Ovary (tissue), 3 donors: ENCODE measurements around the gene ZNF341.

ENCODE experiments used
- CTCF ChIP-seq, 3 donors: fragments of 450-650 bp in 2 of 3; fragments of 200-600 bp in 1 of 3; IDR thresholded peaks; one replicate each; pipeline versions ENCODE4 v1.5.1 to v1.8.0; 2016 to 2022; ENCODE audit warnings: antibody characterized with exemption in 3 of 3, mild to moderate bottlenecking in 1 of 3
- POLR2A ChIP-seq: fragments of 450-650 bp; IDR thresholded peaks from one replicate; pipeline ENCODE4 v1.6.1; 2017; ENCODE audit warnings: antibody characterized with exemption, mild to moderate bottlenecking, moderate library complexity
- donor health status: DM: no; HTN: no; CAD: no.

GRCh38 chr20:33789858-33790182 is 58.0 kb downstream of the ZNF341 start:
- TF ChIP-seq POLR2A: no peak
- no peak for TF ChIP-seq CTCF (IDR thresholded peaks at IDR 0.05)
